IMR-90 (cell line): Measurements from ENCODE around the gene OR2A12.

Experiments used
- BHLHE40 ChIP-seq: fragments of 150-350 bp; IDR thresholded peaks from 2 replicates; pipeline ENCODE4 v1.6.1; 2016; ENCODE audit warnings: mild to moderate bottlenecking, low read depth, low read length
- CTCF ChIP-seq: conservative IDR thresholded peaks from 2 replicates; pipeline ENCODE4 v1.5.1; 2012; ENCODE audit warnings: mild to moderate bottlenecking, low read depth, low read length, improper control_type of control experiment
- ELK1 ChIP-seq: fragments of 150-350 bp; IDR thresholded peaks from 2 replicates; pipeline ENCODE4 v1.6.1; 2016; ENCODE audit warnings: low read depth, mild to moderate bottlenecking, low read length, moderate library complexity, borderline replicate concordance
- FOS ChIP-seq: fragments of 150-350 bp; IDR thresholded peaks from 2 replicates; pipeline ENCODE4 v1.6.1; 2016; ENCODE audit warnings: low read depth, low read length
- MAZ ChIP-seq: IDR thresholded peaks from 2 replicates; pipeline ENCODE4 v1.6.1; 2012; ENCODE audit warnings: low read depth, mild to moderate bottlenecking, low read length, improper control_type of control experiment, moderate library complexity, borderline replicate concordance
- MXI1 ChIP-seq: IDR thresholded peaks from 2 replicates; pipeline ENCODE4 v1.6.1; 2012; ENCODE audit warnings: low read depth, mild to moderate bottlenecking, low read length, moderate library complexity, borderline replicate concordance
- POLR2A ChIP-seq: IDR thresholded peaks from 2 replicates; pipeline ENCODE4 v1.6.1; 2012; ENCODE audit warnings: mild to moderate bottlenecking, low read depth, low read length
- RAD21 ChIP-seq: IDR thresholded peaks from 2 replicates; pipeline ENCODE4 v1.6.1; 2012; ENCODE audit warnings: low read length, improper control_type of control experiment
- SMC3 ChIP-seq: fragments of 150-350 bp; IDR thresholded peaks from 2 replicates; pipeline ENCODE4 v1.6.1; 2016; ENCODE audit warnings: low read depth, mild to moderate bottlenecking, antibody characterized with exemption, low read length, moderate library complexity

- no peak for TF ChIP-seq CTCF
- no peak for TF ChIP-seq MXI1
- TF ChIP-seq SMC3 = no peak
- no peak for TF ChIP-seq POLR2A
- TF ChIP-seq ELK1 = no peak
- no peak for TF ChIP-seq BHLHE40
- no peak for TF ChIP-seq MAZ
- TF ChIP-seq FOS = no peak
- no peak for TF ChIP-seq RAD21
Measured at GRCh38 chr7:144086730-144087129, 652 bp downstream of the OR2A12 start.
